ENCODE data around the gene SOHLH2.

- TF ChIP-seq POLR2A (IDR thresholded peaks at IDR 0.05; ENCODE audit: low read length): no peak
- no peak for TF ChIP-seq GATA1 (IDR thresholded peaks at IDR 0.05; ENCODE audit: low read depth, low read length)
Measured at GRCh38 chr13:36163286-36163685, 51.1 kb downstream of the SOHLH2 start.
